DMS153 treated with DMSO at 0.1 percent for 48 hours (cell line): Measurements from ENCODE around the gene ZBTB43.

Source experiments
- DNase-seq: peaks from one replicate; lab custom pipeline; 2025; ENCODE audit not compliant: unreplicated experiment; lab: John Stamatoyannopoulos, UW

Gene ZBTB43

GRCh38 chr9:126885131-126885641 is 80.3 kb downstream of the ZBTB43 start:
- DNase-seq, result no peak

GRCh38 chr9:126886034-126886822 is 81.4 kb downstream of the ZBTB43 start:
- no peak for DNase-seq

- DNase-seq, result no peak
Observed at GRCh38 chr9:126886897-126887296, 82.1 kb downstream of the ZBTB43 start.
